ENCODE data around the gene ATG12.

Gene ATG12

DNA sequence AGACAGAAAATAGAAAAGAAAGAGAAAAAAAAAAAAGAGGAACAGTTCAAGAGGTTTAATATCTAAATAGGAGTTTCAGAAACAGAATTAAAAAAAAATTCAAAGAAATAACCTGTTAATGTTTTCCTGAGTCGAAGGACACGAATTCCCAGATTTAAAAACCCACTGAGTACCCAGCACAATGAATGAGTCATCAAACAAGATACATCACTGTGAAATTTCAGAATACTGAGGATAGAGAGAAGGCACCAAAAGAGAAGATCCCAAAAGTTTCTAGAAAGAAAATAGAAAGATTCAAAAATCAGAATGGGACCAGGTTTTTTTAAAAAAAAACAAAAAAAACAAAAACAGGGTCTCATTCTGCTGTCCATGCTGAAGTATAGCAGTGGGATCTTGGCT, 33.7 kb downstream of the ATG12 start:
- no peak for DNase-seq (ENCODE audit: low read depth in 2 of 2, low spot score in 1 of 2)

DNA sequence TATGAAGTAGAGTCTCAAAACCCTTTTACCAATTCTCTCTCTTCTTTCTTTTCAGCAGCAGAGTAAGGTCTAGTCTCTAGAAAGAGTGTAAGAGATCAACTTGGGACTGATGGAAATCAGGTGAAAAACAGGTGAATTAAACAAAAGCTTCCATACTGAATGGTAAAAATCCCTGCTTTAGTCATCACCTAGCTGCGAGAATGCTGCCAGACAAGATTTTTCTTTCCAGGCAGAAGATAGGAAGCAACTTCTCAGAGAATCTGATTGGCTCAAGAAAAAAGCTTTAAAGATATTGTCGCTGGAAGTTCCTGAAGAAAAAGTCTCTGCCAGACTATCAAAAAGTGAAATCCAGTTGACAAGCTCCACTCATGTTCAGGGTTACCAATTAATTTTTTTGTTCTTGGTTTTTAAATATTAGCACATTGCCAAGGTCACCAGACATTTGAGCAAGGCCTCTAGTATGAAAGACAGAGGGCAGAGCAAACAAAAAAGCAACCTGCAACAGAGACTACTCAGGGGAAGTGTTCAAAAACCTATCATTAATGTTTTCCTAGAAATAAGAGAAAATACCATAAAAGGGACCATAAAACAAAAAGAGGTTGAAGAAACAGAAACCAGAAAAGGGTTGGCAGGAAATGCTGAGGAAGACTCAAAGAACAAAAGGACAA, 34.2 kb downstream of the ATG12 start:
- DNase-seq (ENCODE audit: low read depth in 2 of 2, low spot score in 1 of 2): no peak

DNA sequence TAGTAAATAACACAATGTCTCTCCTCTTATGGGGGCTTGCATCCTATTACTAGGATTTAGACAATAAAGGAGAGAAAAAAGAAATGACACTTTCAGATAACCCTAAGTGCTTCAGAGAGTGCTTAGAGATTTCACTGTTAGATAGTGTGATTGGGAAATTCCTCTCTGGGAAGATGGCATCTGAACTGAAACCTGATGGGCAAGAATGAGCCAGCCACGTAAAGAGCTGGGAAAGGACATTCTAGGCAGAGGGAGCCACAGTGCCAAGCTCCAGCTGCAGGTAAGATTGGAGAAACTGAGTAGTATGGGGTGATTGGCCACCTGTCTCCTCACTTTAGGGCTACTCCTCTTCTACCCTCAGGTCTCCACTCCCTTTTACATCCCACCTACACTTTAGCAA, 39.4 kb downstream of the ATG12 start:
- no peak for DNase-seq (ENCODE audit: low read depth in 2 of 2, low spot score in 1 of 2)

- DNase-seq (ENCODE audit: low read depth in 2 of 2, low spot score in 1 of 2): no peak
These were observed 40.2 kb downstream of the ATG12 start for GRCh38 chr5:115801152-115801551.

GRCh38 chr5:115800108-115800507, 41.3 kb downstream of the ATG12 start:
- no peak for DNase-seq (ENCODE audit: low read depth in 2 of 2, low spot score in 1 of 2)

DNA sequence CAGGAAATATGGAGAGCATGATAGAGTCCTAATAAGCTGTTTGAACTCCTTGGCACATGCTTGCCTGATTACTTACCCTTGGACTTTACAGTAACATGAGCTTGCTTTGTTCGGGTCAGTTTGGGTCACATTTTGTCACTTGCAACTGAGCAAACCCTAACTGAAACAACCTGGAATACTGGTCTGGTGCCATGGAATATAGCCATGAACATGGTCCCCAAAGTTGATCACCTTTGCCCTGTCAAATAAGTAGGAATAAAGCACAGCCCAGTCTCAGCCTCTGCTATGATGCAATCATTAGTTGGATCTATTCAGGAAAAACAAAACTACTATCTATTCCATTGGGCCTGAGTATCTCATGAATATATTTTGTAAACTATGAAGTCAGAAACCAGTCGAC, 43.1 kb downstream of the ATG12 start:
- DNase-seq (ENCODE audit: low read depth in 2 of 2, low spot score in 1 of 2): no peak

- DNase-seq (ENCODE audit: low read depth in 2 of 2, low spot score in 1 of 2): no peak
These were observed 44.7 kb downstream of the ATG12 start for GRCh38 chr5:115796656-115797055.

DNA sequence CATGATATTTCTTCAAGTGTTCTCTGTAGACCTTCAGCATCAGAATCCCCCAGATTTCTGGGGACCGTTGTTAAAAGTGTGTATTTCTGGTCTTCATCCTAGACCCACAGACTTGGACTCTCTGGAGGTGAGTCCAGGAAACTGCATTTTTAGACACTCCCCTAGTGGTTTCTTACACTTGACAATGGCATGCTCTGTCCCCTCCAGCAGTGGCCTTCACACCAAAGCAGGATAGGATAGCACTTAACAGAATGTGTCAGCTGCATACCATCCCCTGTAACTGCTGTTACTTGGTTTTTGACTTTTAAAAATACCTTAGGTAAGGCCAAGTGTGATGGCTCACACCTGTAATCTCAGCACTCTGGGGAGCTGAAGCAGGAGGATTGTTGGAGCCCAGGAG, 45.7 kb downstream of the ATG12 start:
- DNase-seq (ENCODE audit: low read depth in 2 of 2, low spot score in 1 of 2): no peak

GRCh38 chr5:115788440-115788839, 52.9 kb downstream of the ATG12 start:
- DNase-seq (ENCODE audit: low read depth in 2 of 2, low spot score in 1 of 2): no peak

GRCh38 chr5:115787426-115787825, 53.9 kb downstream of the ATG12 start:
- DNase-seq (ENCODE audit: low read depth in 2 of 2, low spot score in 1 of 2): no peak

DNA sequence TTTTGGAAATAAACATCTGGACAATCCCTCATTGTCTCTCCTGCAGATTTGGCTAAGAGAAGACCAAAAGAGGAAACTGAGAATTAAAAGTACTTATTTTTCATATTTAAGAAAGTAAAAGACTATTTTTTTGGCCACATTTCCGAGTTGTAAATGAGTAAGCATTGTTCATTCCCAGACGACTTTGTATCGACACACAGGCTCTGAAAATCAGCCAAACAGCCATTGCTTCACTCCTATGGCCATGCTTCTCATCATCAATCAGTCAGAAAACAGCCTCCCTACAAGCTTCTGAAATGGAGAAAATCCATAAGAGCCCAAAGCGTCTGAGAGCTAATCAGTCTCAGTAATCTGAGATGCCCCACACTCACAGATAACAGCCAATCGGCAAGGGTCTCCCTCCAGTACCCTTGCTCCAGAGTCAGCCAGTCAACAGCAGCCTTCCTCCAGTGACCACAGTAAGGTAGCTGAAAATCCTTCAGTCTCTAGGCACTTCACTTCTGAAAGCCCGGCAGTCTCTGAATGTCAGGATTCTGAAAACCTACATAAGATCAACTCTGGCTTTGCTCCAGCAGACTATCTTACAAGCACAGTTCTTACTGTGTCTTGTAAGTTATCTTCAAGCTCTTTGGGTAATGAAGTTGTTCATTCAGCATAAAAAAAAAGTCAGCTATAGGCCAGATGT, 55.8 kb downstream of the ATG12 start:
- DNase-seq (ENCODE audit: low read depth in 2 of 2, low spot score in 1 of 2): no peak

GRCh38 chr5:115778417-115778816, 62.9 kb downstream of the ATG12 start:
- DNase-seq (ENCODE audit: low read depth in 2 of 2, low spot score in 1 of 2): no peak

Data from stimulated activated CD8-positive, alpha-beta memory T cell treated with anti-CD3 and anti-CD28 coated beads, Interleukin-4, amount 100 ng/mL, for 1 hour (primary cell).